B cell (primary cell): ENCODE data around the gene FAM120C. TPM values are rescaled to one million over a fixed set of nuclear protein-coding genes. Genes with fewer than 3 reads are reported as not detected.

Source experiments
- ATAC-seq: fragments of 200-7000 bp; cut with Tn5 transposase; one replicate; pipeline ENCODE4 v1.10.0; 2021; ENCODE audit warnings: low read depth, mild to moderate bottlenecking, moderate number of reproducible peaks, moderate library complexity
- CTCF ChIA-PET: fragments of 350-600 bp; sonication (Branson Sonifier 250); formaldehyde crosslinking; loops from one replicate; lab custom pipeline; 2021; ENCODE audit warnings: antibody characterized with exemption, inconsistent platforms; lab: Charles Lee
- POLR2A ChIA-PET: fragments of 350-600 bp; sonication (Branson Sonifier 250); formaldehyde crosslinking; loops from one replicate; lab custom pipeline; 2021; ENCODE audit warnings: antibody characterized with exemption; lab: Charles Lee
- DNase-seq: peaks from one replicate; pipeline ENCODE4 v3.0.0; 2013
- H2AFZ ChIP-seq: 2 replicates; pipeline ENCODE4 v1.6.1; 2012; ENCODE audit warnings: mild to moderate bottlenecking, low read depth, low read length; ENCODE audit not compliant: insufficient read depth, poor library complexity, severe bottlenecking
- H3K27ac ChIP-seq, 2 donors: 1 replicate in 1 of 2; 2 replicates in 1 of 2; pipeline ENCODE4 v1.5.1; 2012 to 2013; ENCODE audit warnings: low read length in 2 of 2, mild to moderate bottlenecking in 2 of 2, moderate library complexity in 1 of 2
- H3K27me3 ChIP-seq, 4 experiments: fragments of 200-600 bp in 1 of 4; sonication (generic) in 1 of 4; replicated peaks in 1 of 4; 1 replicate in 2 of 4; 2 replicates in 2 of 4; pipeline versions ENCODE4 v1.6.1 to v1.7.0; 2013 to 2016; ENCODE audit warnings: low read length in 3 of 4, mild to moderate bottlenecking in 2 of 4, mixed read lengths in 1 of 4, moderate library complexity in 1 of 4; ENCODE audit not compliant: insufficient read depth in 4 of 4, control insufficient read depth in 3 of 4; ENCODE audit errors: control extremely low read depth in 1 of 4
- H3K36me3 ChIP-seq, 2 experiments: replicated peaks in 1 of 2; 1 replicate in 1 of 2; 2 replicates in 1 of 2; pipeline versions ENCODE4 v1.6.1 to v1.7.1; 2013; ENCODE audit warnings: low read length in 1 of 2; ENCODE audit not compliant: insufficient read depth in 2 of 2, control insufficient read depth in 1 of 2; ENCODE audit errors: control extremely low read depth in 1 of 2, extremely low read depth in 1 of 2
- H3K4me1 ChIP-seq, 2 donors: fragments of 200-600 bp in 1 of 2; sonication (generic) in 1 of 2; 1 replicate in 1 of 2; 2 replicates in 1 of 2; pipeline versions ENCODE4 v1.5.1 to v1.6.1; 2013 to 2017; ENCODE audit warnings: low read length in 2 of 2; ENCODE audit not compliant: control insufficient read depth in 2 of 2, insufficient read depth in 2 of 2
- H3K4me2 ChIP-seq: replicated peaks from 2 replicates; pipeline ENCODE3; 2012; ENCODE audit warnings: mild to moderate bottlenecking, low read depth, low read length; ENCODE audit not compliant: poor library complexity, severe bottlenecking
- H3K4me3 ChIP-seq, 5 experiments: fragments of 200-600 bp in 1 of 5; sonication (generic) in 1 of 5; 1 replicate in 3 of 5; 2 replicates in 2 of 5; pipeline versions ENCODE4 v1.5.1 to v1.7.0; 2011 to 2016; ENCODE audit warnings: low read length in 4 of 5, mild to moderate bottlenecking in 4 of 5, low read depth in 2 of 5, control low read depth in 1 of 5, moderate library complexity in 1 of 5; ENCODE audit not compliant: insufficient read depth in 1 of 5; ENCODE audit errors: control extremely low read depth in 1 of 5, extremely low read depth in 1 of 5
- H3K79me2 ChIP-seq: fragments of 200-600 bp; sonication (generic); one replicate; pipeline ENCODE4 v1.6.0; 2016; ENCODE audit warnings: low read length; ENCODE audit not compliant: control insufficient read depth, insufficient read depth
- H3K9ac ChIP-seq: fragments of 200-600 bp; sonication (generic); 2 replicates; pipeline ENCODE4 v1.6.1; 2017; ENCODE audit warnings: mild to moderate bottlenecking, low read length, moderate library complexity
- H3K9me3 ChIP-seq, 3 donors: one replicate each; pipeline versions ENCODE4 v1.6.1 to v1.7.1; 2013; ENCODE audit warnings: low read length in 2 of 3; ENCODE audit not compliant: control insufficient read depth in 2 of 3, insufficient read depth in 1 of 3; ENCODE audit errors: control extremely low read depth in 1 of 3
- H4K20me1 ChIP-seq: 2 replicates; pipeline ENCODE4 v1.6.0; 2012; ENCODE audit warnings: mild to moderate bottlenecking, low read length; ENCODE audit not compliant: insufficient read depth, control insufficient read depth, poor library complexity, severe bottlenecking
- H3K27ac Mint-ChIP-seq: one replicate; pipeline ENCODE4 v1.8.0; 2021; ENCODE audit warnings: mixed read lengths
- H3K27me3 Mint-ChIP-seq: one replicate; pipeline ENCODE4 v1.8.0; 2021; ENCODE audit warnings: mixed read lengths
- H3K4me1 Mint-ChIP-seq: one replicate; pipeline ENCODE4 v1.8.0; 2021; ENCODE audit warnings: mixed read lengths
- H3K4me3 Mint-ChIP-seq: one replicate; pipeline ENCODE4 v1.8.0; 2021; ENCODE audit warnings: mixed read lengths
- H3K9me3 Mint-ChIP-seq: one replicate; pipeline ENCODE4 v1.8.0; 2022; ENCODE audit warnings: mixed read lengths; ENCODE audit not compliant: insufficient read depth
- EZH2 ChIP-seq: IDR thresholded peaks from 2 replicates; pipeline ENCODE4 v1.6.1; 2012; ENCODE audit warnings: borderline replicate concordance, low read depth, mild to moderate bottlenecking, moderate library complexity, low read length; ENCODE audit not compliant: insufficient read depth, poor library complexity, severe bottlenecking
- WGBS: methylation state at CpG from one replicate; pipeline ENCODE4 v1.1.5; 2013; ENCODE audit warnings: missing lambda C conversion rate; ENCODE audit not compliant: insufficient coverage; 5-methylcytosine and 5-hydroxymethylcytosine counted together
- intact Hi-C: fragments of 100-400 bp; cut with micrococcal nuclease; formaldehyde crosslinking; loops from one replicate; pipeline ENCODE4 v1.10.0; 2022
- polyA plus RNA-seq: library from polyadenylated mRNA; depleted of rRNA; stranded (reverse); fragments of >200 nt; gene quantifications from 2 replicates; pipeline ENCODE4 v1.2.3, GENCODE V29; 2012
- total RNA-seq, 2 donors: library from RNA; stranded (reverse); fragments of 120-200 nt in 1 of 2; gene quantifications; 1 replicate in 1 of 2; 2 replicates in 1 of 2; pipeline versions ENCODE4 v1.2.3 to v1.2.4, GENCODE V29; 2013 to 2022
- TF ChIP-seq, protein P1 (sequence below): fragments of 200-600 bp; IDR thresholded peaks from one replicate; pipeline ENCODE4 v1.8.0; 2022; ENCODE audit warnings: antibody characterized with exemption, mild to moderate bottlenecking

The FAM120C gene
- total and polyA plus RNA-seq, 2 donors (not counting 1 experiment from before 2014, with no cell fraction given): 7.7 to 23.3 TPM

DNA sequence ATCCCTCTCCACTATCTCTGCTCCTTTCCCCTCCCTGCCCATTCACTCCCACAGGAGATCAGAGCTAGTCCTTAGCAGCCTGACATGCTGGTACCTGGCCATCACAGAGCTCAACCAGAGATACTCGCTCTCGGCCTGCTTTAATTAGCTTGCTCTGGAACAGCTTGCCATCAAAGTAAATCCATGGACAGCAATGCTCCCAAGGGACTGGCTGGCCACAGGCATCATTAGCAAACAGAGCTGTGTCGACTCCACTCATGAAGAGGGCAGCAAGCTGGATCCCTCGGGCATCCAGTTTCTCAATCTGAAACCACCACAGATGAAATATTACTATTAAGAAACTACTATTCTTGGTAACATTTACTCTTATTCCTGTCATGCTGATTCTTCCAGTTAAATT, 95.4 kb downstream of the FAM120C start:
- DNase-seq: no peak
- H4K20me1 ChIP-seq: no peaks in the 10 kb centered on the region
- H3K9ac ChIP-seq: no peak overlapping the region
- H3K4me3 Mint-ChIP-seq: no peak overlapping the region
- no peaks in the 10 kb centered on the region for H3K9me3 ChIP-seq
- no peaks in the 10 kb centered on the region for H3K27me3 Mint-ChIP-seq
- no peak for ATAC-seq
- peaks cover 0 to 3% of the 10 kb centered on the region in 2 experiments for H3K36me3 ChIP-seq
- WGBS: 100% methylated on average over 2 of the region's 4 CpGs
- H2AFZ ChIP-seq: no peak overlapping the region
- H3K4me3 ChIP-seq: no peak overlapping the region
- H3K4me1 ChIP-seq: no peaks in the 10 kb centered on the region
- H3K27ac Mint-ChIP-seq: no peak overlapping the region
- ChIA-PET POLR2A (interaction anchor here (0.7 kb wide), 1 partner anchor 45 kb away, joined by 4 read pairs; no protein-coding TSS in a partner anchor), CTCF (no interaction called here)
- no peak overlapping the region for H3K4me2 ChIP-seq
- H3K27me3 ChIP-seq: no peaks in the 10 kb centered on the region
- H3K4me1 Mint-ChIP-seq: no peaks in the 10 kb centered on the region
- H3K27ac ChIP-seq: no peak overlapping the region
- H3K79me2 ChIP-seq: no peaks in the 10 kb centered on the region
- intact Hi-C loops: no loop called here
- no peaks in the 10 kb centered on the region for H3K9me3 Mint-ChIP-seq
- TF ChIP-seq EZH2: no peak
- TF ChIP-seq, protein P1, sequence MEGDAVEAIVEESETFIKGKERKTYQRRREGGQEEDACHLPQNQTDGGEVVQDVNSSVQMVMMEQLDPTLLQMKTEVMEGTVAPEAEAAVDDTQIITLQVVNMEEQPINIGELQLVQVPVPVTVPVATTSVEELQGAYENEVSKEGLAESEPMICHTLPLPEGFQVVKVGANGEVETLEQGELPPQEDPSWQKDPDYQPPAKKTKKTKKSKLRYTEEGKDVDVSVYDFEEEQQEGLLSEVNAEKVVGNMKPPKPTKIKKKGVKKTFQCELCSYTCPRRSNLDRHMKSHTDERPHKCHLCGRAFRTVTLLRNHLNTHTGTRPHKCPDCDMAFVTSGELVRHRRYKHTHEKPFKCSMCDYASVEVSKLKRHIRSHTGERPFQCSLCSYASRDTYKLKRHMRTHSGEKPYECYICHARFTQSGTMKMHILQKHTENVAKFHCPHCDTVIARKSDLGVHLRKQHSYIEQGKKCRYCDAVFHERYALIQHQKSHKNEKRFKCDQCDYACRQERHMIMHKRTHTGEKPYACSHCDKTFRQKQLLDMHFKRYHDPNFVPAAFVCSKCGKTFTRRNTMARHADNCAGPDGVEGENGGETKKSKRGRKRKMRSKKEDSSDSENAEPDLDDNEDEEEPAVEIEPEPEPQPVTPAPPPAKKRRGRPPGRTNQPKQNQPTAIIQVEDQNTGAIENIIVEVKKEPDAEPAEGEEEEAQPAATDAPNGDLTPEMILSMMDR: no peak

DNA sequence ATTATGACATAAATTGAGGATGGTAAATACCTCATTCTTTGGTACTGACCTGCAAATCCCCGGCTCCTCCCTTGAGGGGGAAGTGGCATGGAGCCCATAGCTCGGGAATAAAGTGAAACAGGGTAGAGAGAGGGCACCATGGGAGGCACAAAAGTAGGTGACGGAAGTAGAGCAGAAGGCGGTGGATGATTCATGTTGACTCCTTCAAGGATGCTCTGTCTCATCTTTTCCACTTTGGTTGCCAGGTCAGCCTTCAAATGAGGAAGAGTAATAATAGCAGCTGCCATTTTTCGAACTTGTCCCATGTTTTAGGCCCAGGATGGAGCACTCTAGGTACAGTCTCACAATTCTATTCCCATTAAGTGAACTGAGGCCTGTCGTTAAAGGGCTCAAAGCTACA, 97.4 kb downstream of the FAM120C start:
- CTCF ChIA-PET: interaction anchor here (0.6 kb wide), 1 partner anchor 421 kb away, joined by 4 read pairs; no protein-coding TSS in a partner anchor
- Histone ChIP-seq H3K27me3 (no peaks in the 10 kb centered on the region), H3K79me2 (no peaks in the 10 kb centered on the region), H3K36me3 (peaks cover 0 to 5% of the 10 kb centered on the region in 2 experiments), H4K20me1 (no peaks in the 10 kb centered on the region), H3K9ac (no peak overlapping the region), H3K4me1 (no peaks in the 10 kb centered on the region), H3K27ac (no peak overlapping the region), H3K9me3 (no peaks in the 10 kb centered on the region), H3K4me2 (no peak overlapping the region), H2AFZ (no peak overlapping the region), H3K4me3 (no peak overlapping the region)
- no CpG with 5 or more reads among the region's 6 CpGs for WGBS
- H3K4me1 Mint-ChIP-seq: no peaks in the 10 kb centered on the region
- intact Hi-C loops: no loop called here
- H3K27me3 Mint-ChIP-seq: no peaks in the 10 kb centered on the region
- no peaks in the 10 kb centered on the region for H3K9me3 Mint-ChIP-seq
- ATAC-seq (no peak), DNase-seq (no peak)
- POLR2A ChIA-PET: no interaction called here
- H3K27ac Mint-ChIP-seq: no peak overlapping the region
- TF ChIP-seq, protein P1: no peak
- no peak for TF ChIP-seq EZH2
- no peak overlapping the region for H3K4me3 Mint-ChIP-seq
